GM18498 (cell line): ENCODE data around the gene RESF1.
"Not testable (repeated sequence)": the region's sequence is repeated elsewhere in the genome, so short reads cannot be mapped to it uniquely, and the experiment has no call there.

Experiments
- ATAC-seq: cut with Tn5 transposase; IDR thresholded peaks from one replicate; pipeline ENCODE4 v1.9.1; 2021; ENCODE audit warnings: mild to moderate bottlenecking, moderate library complexity; ENCODE audit not compliant: unreplicated experiment

RESF1 gene, protein sequence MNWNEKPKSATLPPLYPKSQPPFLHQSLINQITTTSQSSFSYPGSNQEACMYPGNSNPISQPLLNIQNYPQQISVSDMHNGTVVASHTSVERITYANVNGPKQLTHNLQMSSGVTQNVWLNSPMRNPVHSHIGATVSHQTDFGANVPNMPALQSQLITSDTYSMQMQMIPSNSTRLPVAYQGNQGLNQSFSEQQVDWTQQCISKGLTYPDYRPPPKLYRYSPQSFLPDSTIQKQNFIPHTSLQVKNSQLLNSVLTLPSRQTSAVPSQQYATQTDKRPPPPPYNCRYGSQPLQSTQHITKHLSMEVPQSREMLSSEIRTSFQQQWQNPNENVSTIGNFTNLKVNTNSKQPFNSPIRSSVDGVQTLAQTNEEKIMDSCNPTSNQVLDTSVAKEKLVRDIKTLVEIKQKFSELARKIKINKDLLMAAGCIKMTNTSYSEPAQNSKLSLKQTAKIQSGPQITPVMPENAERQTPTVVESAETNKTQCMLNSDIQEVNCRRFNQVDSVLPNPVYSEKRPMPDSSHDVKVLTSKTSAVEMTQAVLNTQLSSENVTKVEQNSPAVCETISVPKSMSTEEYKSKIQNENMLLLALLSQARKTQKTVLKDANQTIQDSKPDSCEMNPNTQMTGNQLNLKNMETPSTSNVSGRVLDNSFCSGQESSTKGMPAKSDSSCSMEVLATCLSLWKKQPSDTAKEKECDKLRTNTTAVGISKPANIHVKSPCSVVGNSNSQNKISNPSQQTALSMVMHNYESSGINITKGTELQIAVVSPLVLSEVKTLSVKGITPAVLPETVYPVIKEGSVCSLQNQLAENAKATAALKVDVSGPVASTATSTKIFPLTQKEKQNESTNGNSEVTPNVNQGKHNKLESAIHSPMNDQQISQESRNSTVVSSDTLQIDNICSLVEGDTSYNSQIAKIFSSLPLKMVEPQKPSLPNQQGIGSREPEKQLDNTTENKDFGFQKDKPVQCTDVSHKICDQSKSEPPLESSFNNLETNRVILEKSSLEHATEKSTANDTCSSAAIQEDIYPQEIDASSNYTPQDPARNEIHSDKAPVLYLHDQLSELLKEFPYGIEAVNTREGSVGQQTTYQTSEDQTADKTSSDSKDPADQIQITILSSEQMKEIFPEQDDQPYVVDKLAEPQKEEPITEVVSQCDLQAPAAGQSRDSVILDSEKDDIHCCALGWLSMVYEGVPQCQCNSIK (N-terminal part only)

DNA sequence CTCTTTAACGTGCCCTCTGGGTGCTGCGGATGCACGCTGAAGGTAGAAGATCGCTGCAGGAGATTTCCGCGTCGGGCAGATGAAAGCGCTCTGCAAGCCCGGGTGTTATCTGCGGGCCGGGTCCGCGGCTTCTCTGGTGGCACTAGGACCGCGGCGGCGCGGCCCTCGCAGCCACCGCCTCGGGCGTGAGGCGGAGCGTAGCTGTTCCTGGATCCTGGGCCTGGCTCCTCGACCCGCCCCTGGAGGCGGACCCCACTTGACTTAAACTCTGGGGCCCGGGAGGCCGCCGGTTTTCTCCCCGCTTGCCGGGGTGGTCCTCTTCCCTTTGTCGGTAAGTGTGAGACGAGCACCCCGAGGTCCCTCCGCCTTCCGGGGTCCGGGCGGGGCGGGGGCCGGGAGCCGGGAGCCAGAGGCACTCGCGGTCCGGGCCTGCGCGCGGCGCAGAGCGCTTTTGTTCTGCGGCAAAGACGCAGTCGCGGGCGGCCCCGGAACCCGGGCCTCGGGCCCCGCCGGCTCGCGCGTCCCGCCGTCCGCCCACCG lies at the start of gene RESF1:
Gene RESF1 (plus strand): TSS at position 255 of the 540 bp plus-strand sequence. CDS start 21,541 bp downstream, outside the sequence.
- ATAC-seq, result peak; percentile 96

- no peak for ATAC-seq
Observed at GRCh38 chr12:31914927-31915326, 44.3 kb upstream of the RESF1 start.

DNA sequence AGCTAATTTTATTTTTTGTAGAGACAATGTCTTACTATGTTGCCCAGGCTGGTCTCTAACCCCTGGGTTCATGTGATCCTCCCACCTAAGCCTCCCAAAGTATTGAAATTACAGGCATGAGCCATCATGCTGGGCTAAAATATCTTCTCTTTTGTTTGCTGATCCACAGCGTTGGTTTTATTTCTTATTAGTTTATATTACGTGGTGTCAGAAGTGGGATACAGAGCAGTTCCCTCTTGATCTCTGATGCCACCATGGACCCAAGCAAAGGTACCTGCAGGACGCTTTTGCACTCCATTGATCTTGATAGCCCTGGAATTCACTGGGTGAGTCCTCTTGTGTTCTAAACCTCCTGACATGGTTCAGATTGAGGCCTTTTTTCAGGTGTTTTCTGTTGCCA lies 43.8 kb upstream of the RESF1 start:
- ATAC-seq, result no peak

DNA sequence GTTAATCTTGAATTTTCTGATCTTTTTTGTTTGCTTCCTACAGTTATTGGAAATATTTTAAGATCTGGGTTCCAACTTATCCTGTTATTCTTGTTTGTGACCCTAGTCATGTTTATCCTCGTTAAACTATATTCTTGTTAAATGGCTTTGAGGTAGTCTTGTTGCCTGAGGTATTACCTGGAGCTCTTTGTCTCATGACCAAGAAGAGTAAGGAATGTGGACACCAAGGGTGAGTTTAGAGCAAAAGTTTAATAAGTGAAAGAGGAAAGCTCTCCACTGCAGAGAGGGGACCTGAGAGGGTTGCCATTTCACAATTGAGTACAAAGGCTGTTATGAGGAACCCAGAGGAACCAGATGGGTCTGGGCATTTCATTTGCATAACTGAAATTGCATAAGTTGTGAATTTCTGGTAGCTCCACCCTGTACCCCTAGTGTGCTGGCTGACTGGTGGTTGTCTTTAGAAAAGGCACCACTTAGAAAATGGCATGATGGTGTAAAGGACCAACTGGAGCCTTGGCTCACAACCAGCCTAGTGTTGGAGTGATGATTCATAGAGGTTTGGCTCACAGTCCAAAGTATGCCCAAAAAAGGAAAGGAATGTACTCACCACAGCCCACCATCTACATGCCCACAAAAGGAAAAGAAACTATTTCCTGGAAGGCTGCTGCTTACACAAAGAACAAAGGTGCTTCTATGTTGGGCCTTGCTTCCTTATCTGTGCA lies 36.7 kb upstream of the RESF1 start:
- ATAC-seq, result no peak

GRCh38 chr12:31923063-31923412 lies 36.2 kb upstream of the RESF1 start:
- no peak for ATAC-seq

DNA sequence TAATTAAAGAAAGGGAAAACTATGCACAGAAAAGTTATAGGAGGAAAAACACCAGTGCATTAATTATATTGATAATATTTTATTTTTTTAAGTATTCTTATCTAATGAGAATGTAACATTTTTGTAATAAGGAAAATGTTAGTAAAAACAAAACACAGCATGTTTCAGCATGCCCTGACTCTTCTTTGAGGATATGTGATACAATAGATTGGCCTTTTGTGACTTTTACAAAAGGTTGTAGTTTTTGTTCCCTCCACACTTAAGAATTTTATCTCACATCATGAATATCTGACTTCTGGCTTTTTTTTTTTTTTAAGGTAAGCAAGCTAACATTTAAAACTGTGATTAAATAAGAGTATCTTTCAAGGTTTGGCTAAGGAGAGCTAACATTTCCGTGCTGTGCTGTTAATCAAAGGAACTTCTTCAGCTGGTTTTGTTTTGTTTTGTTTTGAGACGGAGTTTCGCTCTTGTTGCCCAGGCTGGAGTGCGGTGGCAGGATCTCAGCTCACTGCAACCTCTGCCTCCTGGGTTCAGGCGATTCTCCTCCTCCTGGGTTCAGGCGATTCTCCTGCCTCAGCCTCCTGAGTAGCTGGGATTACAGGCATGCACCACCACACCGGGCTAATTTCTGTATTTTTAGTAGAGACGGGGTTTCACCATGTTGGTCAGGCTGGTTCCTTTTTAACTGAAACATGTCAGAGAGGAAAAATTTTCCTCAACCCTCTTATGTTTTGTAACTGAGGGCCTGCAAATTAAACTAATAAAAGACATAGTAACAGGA lies 30.8 kb upstream of the RESF1 start:
- ATAC-seq, result no peak

DNA sequence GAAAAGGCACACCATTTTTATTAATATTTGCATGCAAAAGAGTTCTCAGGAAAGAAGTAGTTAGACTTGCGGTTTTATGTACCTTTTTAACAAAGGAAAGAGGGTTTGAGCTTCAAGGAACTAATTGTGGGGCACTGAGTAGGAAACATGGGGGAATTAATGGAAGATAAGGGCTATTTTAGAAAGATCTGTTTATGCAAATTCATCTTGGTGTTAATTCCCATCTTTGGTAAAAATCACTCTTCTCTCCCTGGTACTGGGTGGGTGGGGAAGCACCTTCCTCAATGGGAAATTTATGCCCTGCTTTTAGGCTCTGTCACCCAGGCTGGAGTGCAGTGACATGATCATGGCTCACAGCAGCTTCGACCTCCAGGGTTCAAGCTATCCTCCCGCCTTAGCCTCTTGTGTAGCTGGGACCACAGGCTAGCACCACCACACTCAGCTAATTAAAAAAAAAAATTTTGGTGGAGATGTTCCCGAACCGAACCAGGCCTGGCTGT lies 30.1 kb upstream of the RESF1 start:
- no peak for ATAC-seq

- ATAC-seq, result no peak
Observed at GRCh38 chr12:31931796-31932715, 27.2 kb upstream of the RESF1 start.

GRCh38 chr12:31944299-31944698 lies 14.9 kb upstream of the RESF1 start:
- no peak for ATAC-seq

DNA sequence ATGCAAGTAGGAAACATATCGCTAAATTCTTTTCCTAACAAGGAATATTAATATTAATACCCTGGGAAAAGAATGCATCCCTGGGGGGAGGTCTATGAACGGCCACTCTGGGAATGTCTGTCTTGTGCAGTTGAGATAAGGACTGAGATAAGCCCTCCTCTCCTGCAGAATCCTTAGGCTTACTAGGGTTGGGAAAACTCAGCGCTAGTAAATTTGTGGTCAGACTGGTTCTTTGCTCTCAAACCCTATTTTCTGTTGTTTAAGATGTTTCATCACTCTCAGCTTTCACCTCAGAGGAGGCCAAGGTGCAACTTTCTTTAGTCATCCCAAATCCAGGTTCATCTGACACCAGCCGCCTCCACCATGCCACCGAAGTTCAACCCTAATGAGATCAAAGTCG lies 11.2 kb upstream of the RESF1 start:
- no peak for ATAC-seq

- ATAC-seq, result not testable (repeated sequence)
Observed at GRCh38 chr12:31948697-31949359, 10.4 kb upstream of the RESF1 start.

GRCh38 chr12:31950088-31950487 lies 9.1 kb upstream of the RESF1 start:
- no peak for ATAC-seq

- no peak for ATAC-seq
Observed at GRCh38 chr12:31950492-31950891, 8.7 kb upstream of the RESF1 start.

DNA sequence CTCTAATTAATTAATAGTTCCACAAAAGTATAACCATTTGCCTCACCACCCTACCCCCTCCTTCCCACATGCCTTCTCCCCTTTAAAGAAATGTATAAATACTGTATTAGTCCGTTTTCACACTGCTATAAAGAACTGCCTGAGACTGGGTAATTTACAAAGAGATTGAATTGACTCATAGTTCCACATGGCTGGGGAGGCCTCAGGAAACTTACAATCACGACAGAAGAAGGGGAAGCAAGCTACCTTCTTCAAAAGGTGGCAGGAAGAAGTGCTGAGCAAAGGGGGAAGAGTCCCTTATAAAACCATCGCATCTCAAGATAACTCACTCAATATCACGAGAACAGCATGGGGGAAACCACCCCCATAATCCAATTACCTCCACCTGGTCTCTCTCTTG lies 8.2 kb upstream of the RESF1 start:
- no peak for ATAC-seq

DNA sequence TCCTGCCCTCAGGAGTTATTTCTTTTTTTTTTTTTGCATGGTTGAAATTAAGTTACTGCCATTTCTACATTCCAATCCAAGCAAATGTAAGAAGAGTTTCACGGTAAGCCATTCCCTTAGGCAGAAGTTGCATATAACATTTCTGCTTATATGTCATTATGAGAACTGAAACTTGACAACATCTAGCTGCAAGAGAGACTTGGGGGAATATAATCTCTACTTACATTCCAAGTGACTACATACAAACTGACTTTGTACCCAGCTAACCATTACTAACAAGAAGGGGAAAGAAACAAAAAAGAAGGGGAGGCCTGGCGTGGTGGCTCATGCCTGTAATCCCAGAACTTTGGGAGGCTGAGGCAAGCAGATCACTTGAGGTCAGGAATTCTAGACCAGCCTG lies 7.3 kb upstream of the RESF1 start:
- no peak for ATAC-seq

DNA sequence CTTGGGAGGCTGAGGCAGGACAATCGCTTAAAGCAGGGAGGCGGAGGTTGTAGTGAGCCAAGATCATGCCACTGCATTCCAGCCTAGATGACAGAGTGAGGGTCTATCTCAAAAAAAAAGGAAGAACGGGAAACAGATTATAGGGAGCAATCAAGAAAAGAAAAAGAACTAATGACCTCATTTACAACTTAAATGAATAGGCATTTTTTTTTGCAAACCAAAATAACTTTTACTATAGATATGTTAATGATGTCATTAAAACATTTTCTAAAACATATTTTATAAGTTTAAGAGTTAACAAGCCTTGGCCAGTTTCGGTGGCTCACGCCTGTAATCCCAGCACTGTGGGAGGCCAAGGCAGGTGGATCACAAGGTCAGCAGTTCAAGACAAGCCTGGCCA lies 6.8 kb upstream of the RESF1 start:
- ATAC-seq, result no peak

DNA sequence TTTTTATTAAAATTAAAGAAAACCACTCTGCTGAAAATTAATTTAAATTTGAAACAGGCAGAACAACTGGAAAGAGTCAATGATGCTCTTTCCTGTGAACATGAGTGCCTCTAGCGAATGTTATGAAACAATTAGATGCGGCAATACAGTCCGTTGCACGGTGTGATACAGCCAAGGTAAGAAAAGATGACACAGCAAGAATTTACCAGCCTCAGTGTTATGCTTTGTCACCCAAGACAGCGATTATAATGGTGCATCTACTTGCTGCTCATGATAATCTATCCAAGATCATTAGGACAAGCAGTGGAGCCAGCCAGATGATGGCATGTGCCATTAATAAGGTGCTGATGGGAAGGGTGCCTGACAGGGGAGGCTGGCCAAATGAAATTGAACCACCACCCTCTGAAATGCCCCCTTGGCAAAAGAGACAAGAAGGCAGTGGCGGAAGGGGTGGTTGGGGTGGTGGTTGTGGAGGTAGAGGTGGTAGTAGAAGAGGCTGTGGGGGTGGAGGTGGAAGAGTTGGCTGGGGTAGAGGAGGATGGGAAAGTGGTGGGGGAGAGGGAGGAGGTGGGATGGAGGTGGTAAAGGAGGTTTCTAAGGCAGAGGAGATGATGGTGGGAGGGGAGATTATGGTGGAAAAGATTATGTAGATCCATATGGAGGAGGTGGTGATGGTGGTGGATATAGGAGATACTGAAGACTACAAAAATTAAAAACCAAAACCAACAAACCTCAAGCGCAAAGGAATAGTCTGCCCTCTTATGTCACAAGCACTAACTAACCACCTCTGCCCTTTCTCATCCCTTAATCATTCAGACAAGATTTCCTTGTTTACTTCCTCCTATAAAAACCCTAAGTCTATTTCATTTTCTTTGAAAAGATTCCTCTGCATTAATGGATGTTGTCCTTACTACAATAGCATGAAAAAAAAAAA lies 4.0 kb upstream of the RESF1 start:
- no peak for ATAC-seq
